Tibial nerve (tissue), 4 donors: ENCODE results near the gene SNRNP25. TPM values are rescaled to one million over a fixed set of nuclear protein-coding genes. Genes with fewer than 3 reads are reported as not detected.

Experiments
- DNase-seq, 2 donors: peaks; one replicate each; pipeline ENCODE4 v3.0.0-alpha.2; 2019; ENCODE audit warnings: low spot score in 2 of 2
- H3K27ac ChIP-seq, 4 donors: fragments of 200-600 bp; sonication (generic) in 3 of 4; one replicate each; pipeline ENCODE4 v1.5.1; 2017 to 2019; ENCODE audit warnings: mild to moderate bottlenecking in 1 of 4
- H3K27me3 ChIP-seq, 2 donors: fragments of 200-600 bp; sonication (generic) in 1 of 2; one replicate each; pipeline versions ENCODE4 v1.5.1 to v1.6.0; 2017 to 2019
- H3K36me3 ChIP-seq, 3 donors: fragments of 200-600 bp; sonication (generic); one replicate each; pipeline ENCODE4 v1.5.1; 2018 to 2019
- H3K4me1 ChIP-seq, 4 donors: fragments of 200-600 bp; sonication (generic) in 3 of 4; one replicate each; pipeline ENCODE4 v1.5.1; 2017 to 2019
- H3K4me3 ChIP-seq, 4 donors: fragments of 200-600 bp; sonication (generic) in 3 of 4; one replicate each; pipeline ENCODE4 v1.5.1; 2017 to 2019; ENCODE audit warnings: mild to moderate bottlenecking in 1 of 4, moderate library complexity in 1 of 4
- H3K9me3 ChIP-seq, 4 donors: fragments of 200-600 bp; sonication (generic) in 3 of 4; one replicate each; pipeline ENCODE4 v1.5.1; 2017 to 2019
- CTCF ChIP-seq, 5 experiments: fragments of 200-600 bp in 3 of 5; fragments of 450-650 bp in 2 of 5; sonication (generic) in 3 of 5; IDR thresholded peaks; one replicate each; pipeline ENCODE4 v1.5.1; 2016 to 2019; ENCODE audit warnings: antibody characterized with exemption in 5 of 5, mild to moderate bottlenecking in 3 of 5, moderate library complexity in 2 of 5
- EP300 ChIP-seq, 2 donors: sonication (generic); formaldehyde crosslinking; IDR thresholded peaks; one replicate each; pipeline ENCODE4 v1.6.1; 2017; ENCODE audit warnings: antibody characterized with exemption in 2 of 2, mild to moderate bottlenecking in 1 of 2
- POLR2A ChIP-seq, 2 donors: fragments of 450-650 bp; IDR thresholded peaks; one replicate each; pipeline ENCODE4 v1.6.1; 2017; ENCODE audit warnings: antibody characterized with exemption in 2 of 2, mild to moderate bottlenecking in 2 of 2, moderate library complexity in 2 of 2
- WGBS, 2 donors: methylation state at CpG; one replicate each; pipeline ENCODE4 v1.1.5; 2018; 5-methylcytosine and 5-hydroxymethylcytosine counted together
- total RNA-seq, 4 donors: library from RNA; depleted of rRNA; stranded (reverse); fragments of >200 nt; gene quantifications; one replicate each; pipeline ENCODE4 v1.1.0, GENCODE V29; 2016

Gene SNRNP25
- total RNA-seq, 4 donors from 2014 or later = 9.3 to 21.6 (median 15.7) TPM

- WGBS, 2 donors = 81 to 90% methylated on average over 16 to 23 of the region's 23 CpGs
- Histone ChIP-seq H3K9me3 (no peaks in the 10 kb centered on the region), H3K27me3 (no peaks in the 10 kb centered on the region), H3K4me1 (peaks cover 0 to 65% (median 32%) of the 10 kb centered on the region in 4 donors), H3K27ac (peak overlapping the region in 3 of 4 donors; percentile 65 to 85 (median 84)), H3K36me3 (peaks cover 0 to 78% (median 22%) of the 10 kb centered on the region in 3 donors), H3K4me3 (no peak overlapping the region)
- TF ChIP-seq POLR2A (IDR thresholded peaks at IDR 0.05) (no peak), EP300 (IDR thresholded peaks at IDR 0.05) (no peak), CTCF (IDR thresholded peaks at IDR 0.05) (no peak)
- DNase-seq = no peak
Observed at GRCh38 chr16:86483-86952, 32.9 kb downstream of the SNRNP25 start.

- Histone ChIP-seq H3K36me3 (peaks cover 0 to 77% (median 22%) of the 10 kb centered on the region in 3 donors), H3K4me3 (no peak overlapping the region), H3K27ac (no peak overlapping the region), H3K9me3 (no peaks in the 10 kb centered on the region), H3K27me3 (no peaks in the 10 kb centered on the region), H3K4me1 (peaks cover 0 to 75% (median 37%) of the 10 kb centered on the region in 4 donors)
- WGBS, 2 donors = 95 to 98% methylated on average over 14 of the region's 14 CpGs
- no peak for DNase-seq
- TF ChIP-seq EP300 (IDR thresholded peaks at IDR 0.05) (no peak), CTCF (IDR thresholded peaks at IDR 0.05) (no peak), POLR2A (IDR thresholded peaks at IDR 0.05) (no peak)
Observed at GRCh38 chr16:88613-89012, 35.0 kb downstream of the SNRNP25 start.

GRCh38 chr16:89391-90302 is 36.0 kb downstream of the SNRNP25 start:
- no peak for DNase-seq
- Histone ChIP-seq H3K27me3 (no peaks in the 10 kb centered on the region), H3K4me3 (no peak overlapping the region), H3K36me3 (peaks cover 0 to 73% (median 22%) of the 10 kb centered on the region in 3 donors), H3K27ac (peak overlapping the region in 3 of 4 donors; percentile 59 to 73 (median 73)), H3K4me1 (peaks cover 0 to 75% (median 26%) of the 10 kb centered on the region in 4 donors), H3K9me3 (no peaks in the 10 kb centered on the region)
- 84 to 87% methylated on average over 8 to 27 of the region's 30 CpGs for WGBS, 2 donors
- TF ChIP-seq EP300 (IDR thresholded peaks at IDR 0.05) = no peak
- TF ChIP-seq CTCF (IDR thresholded peaks at IDR 0.05) = no peak
- no peak for TF ChIP-seq POLR2A (IDR thresholded peaks at IDR 0.05)

- H3K9me3 ChIP-seq = no peaks in the 10 kb centered on the region
- H3K27me3 ChIP-seq = no peaks in the 10 kb centered on the region
- no peak for DNase-seq
- WGBS, 2 donors = 32 to 33% methylated on average over 9 of the region's 9 CpGs
- TF ChIP-seq POLR2A (IDR thresholded peaks at IDR 0.05) = peak in 1 of 2 donors; percentile 10
- no peak for TF ChIP-seq CTCF (IDR thresholded peaks at IDR 0.05)
- peak in 1 of 2 donors; percentile 42 for TF ChIP-seq EP300 (IDR thresholded peaks at IDR 0.05)
- peaks cover 0 to 60% (median 19%) of the 10 kb centered on the region in 3 donors for H3K36me3 ChIP-seq
- no peak overlapping the region for H3K4me3 ChIP-seq
- H3K27ac ChIP-seq = peak overlapping the region; percentile 5 to 80 (median 56)
- peaks cover 0 to 61% (median 13%) of the 10 kb centered on the region in 4 donors for H3K4me1 ChIP-seq
Observed at GRCh38 chr16:91484-91883, 37.9 kb downstream of the SNRNP25 start.
